Hematopoietic multipotent progenitor cell treated with erythropoietin and hydrocortisone succinate and interleukin-3 and kit ligand, for 15 days (in vitro differentiated cells): ENCODE results near the gene EEIG1.

Source experiments
- DNase-seq: peaks from one replicate; pipeline ENCODE4 v3.0.0-alpha.2; 2015; ENCODE audit warnings: low spot score

EEIG1 gene

DNA sequence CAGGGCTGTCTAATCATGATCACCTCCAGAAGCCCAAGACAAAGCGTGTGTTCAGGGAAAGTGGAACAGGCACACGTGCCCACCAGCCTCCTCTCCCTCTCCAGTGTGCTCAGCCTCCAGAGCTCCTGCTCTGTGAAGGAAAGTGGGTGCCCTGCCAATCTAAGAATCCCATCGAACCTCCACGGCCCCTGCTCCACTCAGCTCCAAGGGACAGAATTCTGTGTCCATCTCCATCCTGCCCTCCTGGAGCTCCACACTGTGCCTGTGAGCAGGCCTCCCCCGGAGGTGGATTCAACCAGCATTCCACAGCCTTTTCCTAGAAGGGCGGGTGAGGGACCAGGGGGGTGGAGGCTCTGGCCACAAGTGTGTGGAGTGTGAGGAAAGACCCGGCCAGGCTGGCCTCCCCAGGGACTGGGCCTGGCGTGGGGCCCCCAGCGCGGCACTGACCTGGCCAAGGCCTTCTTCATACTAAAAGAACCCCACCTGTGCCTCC, 6.0 kb downstream of the EEIG1 start:
- DNase-seq, result no peak

DNA sequence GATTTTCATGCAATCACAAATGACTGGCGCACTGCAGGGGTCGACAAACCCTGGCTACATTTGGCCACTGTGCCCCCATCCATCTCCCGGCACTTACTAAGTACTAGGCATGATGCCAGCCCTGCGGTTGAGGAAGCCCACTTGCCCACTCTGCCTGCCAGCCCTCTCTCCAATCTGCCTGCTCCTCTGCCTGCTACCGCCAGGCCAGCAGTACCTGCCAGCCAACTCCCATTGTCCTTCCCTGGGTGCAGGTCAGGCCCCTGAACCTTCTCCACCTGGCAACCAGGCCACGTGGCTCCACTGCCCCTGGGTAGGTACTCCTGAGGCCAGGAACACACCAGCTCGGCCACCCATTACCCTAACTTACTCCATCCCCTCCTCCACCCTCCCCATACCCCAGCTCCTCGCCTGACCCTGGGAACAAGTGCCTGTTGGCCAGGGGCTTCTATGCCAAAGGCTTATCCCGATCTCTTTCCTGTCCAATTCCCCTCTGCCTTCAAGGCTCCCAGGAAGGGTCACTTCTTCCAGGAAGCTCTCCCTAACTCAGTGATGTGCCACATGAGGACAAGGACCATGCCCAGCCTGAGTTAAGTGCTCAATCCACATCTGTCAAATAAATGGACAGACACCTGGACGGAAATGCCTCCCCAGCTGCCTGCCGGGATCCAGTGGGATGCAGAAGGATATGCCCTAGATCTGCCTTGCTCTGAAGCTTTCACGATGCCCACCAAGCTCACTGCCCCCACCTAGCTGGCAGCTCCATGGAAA, 6.6 kb downstream of the EEIG1 start:
- no peak for DNase-seq

DNA sequence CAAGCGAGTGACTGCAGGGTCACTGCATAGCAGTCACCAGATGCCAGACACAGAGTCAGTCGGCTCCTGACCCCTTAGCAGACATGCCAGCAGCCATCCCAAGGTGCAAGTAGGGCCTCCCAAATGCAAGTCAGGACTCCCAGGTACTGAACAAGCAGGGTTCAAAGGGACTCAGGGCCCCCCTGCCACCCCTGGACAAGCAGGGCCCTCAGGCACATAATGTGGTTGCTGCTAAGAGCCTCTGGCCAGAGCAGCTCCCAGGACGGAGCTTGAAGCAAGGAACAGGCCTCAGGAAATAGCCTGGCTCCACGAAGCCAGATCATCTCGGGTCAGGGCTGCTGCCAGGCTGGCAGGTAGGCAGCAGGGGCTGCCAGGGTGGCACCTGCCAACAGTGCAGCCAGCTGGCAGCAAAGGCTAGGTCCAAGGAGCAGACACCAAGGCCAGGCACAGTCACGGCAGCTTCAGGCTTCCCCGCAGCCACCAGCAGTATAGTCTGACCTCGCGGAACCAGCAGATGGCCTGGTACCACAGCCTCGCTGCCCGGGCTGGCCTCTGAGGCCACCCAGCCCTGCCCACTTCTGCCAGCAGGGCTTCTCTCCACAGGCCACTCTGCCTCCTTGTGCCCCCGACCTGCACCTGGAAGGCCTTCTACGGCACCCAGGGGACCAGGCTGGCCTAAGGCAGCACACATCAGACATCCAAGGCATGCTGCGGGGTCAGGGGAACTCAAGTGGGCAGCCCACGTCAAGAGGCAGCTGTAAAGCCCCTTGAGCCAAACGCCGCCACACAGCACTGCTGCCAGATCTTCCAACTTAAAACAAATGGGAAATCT, 7.4 kb downstream of the EEIG1 start:
- no peak for DNase-seq

DNA sequence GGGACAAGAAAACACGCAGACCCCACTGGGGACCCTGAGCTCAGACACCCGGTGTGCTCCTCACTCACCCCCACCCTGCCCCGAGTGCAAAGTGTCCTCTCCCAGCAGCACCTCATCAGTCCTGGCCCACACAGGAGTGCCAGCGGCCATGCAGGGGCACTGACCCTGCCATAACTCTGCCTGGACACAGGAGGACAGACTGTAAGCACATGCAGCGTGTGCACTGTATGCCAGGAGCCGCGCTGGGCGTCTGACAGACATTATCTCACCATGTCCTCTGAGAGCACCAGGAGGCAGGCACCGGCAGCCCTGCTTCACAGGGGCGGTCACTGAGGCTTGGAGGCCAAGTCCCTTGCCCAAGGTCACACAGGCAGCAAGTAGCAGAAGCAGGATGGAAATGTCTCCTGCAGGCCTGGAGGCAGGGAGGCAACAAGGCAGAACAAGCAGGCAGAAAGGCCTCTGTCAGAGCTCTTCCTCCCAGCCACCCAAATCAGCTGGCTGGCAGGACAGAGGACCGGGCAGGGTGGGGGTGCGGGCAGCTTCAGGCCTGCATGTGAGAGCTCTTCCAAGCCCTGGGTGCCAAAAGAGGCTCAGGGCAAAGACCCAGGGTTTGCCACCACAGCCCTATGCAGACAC, 8.4 kb downstream of the EEIG1 start:
- no peak for DNase-seq

DNA sequence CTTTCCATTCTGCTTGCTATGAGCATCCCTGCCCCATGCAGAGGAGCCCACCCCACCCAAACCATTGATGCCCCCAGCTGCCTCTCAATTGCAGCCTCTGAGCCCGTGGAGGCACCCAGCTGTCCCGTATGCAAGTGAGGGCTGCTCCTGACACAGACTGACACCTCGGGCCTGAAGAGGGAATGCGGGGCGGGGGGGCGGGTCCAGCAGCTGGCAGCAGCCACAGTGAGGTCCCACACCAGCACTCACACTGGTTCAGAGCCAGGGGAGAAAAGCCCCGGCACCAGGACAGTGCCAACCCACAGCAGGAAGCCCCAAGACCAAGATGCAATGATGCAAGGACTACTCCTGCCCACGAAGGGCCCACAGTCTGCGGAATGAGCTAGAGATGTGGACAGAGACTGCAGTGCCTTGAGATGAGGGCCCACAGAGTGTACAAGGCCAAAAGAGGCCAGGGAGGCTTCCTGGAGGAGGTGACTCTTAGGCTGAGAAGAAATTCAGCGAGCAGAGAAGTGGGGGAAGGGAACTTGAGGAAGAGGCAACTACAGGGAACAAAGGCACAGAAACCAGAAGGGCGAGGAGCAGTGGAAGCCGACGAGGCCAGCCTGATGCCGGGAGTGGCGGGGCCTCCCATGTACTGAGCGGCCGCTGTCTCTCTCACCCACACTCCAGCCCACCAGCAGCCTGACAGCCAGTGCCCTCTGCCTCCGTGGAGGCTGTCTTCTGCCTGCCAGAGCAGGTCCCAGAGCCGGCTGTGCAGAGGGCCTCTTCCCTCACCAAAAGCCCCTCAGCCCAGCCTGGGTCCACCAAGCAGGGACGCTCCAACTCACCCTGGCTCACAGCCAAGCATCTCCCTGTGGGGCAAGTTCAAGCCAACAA, 9.2 kb downstream of the EEIG1 start:
- no peak for DNase-seq

DNA sequence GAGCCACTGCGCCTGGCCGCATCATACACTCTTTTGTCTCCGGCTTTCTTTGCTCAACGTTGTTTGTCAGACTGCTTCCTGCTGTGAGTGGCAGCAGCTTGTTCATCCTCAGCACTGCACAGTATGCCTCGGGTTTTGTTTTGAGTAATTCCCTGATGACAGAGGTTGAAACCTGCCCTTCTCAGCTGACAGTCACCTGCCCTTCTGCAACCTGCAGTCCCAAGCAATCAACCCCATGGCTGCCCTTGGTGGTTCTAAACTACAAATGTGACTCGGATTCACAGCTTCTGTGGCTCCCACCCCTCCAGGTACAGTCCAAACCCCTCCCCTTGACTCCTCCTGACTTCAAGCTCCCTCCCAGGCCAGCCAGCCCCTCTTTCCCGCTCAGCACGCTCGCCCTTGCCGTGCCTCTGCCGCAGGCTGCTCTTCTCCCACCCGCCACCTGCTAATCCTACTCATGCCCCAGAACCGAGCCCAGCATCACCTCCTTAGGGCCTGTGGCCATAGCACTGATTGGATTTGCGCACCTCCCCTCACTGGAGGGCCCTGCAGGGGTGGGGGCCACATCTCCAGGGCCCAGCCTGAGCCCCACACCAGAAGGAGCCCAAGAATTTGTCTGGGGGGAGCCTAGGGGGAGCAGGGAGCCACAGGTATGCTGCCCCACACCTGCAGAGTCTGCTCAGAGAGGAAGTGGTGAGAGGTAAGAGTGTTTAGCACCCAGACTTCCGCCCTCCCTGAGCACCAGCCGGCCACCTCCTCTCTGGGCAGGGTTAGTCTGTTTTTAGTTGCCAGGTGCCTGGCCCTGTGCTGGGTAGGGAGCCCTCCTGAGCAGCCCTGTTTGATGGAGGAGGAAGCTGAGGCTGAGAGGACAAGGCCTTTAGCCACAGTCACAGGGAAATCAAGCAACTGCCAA, 10.1 kb downstream of the EEIG1 start:
- DNase-seq, result no peak

DNA sequence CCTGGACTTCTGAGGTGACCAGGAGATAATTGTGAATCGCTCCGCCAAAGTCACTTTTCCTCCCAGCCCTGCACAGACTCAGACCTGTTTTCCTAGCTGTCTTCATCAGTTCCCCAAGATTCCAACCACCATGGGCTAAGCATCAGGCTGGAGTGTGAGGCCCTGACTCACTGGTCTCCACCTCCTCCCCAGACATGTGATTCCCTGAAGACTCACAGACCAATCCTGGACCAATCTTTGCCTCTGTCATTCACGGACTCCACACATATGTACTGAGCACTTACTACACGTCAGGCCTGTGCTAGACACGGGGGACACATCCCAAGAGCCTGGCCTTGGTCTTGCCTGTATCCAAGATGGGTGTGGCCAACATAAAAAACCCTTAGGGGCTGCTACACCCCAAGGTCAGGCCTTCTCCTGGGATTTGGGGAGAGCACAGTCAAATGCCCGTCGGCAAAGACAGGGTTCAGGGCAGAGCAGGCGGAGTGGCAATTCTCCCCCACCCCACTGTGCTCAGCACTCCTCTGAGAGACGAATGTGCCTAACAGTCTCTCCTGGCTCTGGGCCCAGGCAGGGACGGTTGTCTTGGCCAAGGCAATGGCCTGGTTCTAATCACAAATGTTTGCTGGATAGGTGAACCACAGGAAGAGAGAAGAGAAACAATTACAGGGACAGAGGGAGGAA, 11.9 kb downstream of the EEIG1 start:
- no peak for DNase-seq

DNA sequence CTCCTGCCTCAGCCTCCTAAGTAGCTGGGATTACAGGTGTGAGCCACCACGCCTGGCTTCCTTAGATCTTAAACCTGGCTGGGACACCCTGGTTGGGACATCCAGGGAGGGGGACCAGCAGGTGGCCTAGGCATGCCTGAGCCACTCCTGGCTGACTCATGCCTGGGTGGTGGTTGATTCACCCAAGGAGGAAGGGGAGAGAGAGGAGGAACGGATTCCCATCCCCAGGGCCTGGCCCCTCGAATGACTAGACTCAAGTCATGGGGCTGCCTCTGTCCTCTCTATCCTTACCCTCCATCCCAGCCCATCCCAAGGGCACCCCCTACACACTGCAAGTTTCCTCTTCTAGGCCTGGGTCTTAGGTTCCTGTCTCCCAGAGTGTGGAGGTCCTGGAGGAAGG, 12.7 kb downstream of the EEIG1 start:
- DNase-seq, result no peak

DNA sequence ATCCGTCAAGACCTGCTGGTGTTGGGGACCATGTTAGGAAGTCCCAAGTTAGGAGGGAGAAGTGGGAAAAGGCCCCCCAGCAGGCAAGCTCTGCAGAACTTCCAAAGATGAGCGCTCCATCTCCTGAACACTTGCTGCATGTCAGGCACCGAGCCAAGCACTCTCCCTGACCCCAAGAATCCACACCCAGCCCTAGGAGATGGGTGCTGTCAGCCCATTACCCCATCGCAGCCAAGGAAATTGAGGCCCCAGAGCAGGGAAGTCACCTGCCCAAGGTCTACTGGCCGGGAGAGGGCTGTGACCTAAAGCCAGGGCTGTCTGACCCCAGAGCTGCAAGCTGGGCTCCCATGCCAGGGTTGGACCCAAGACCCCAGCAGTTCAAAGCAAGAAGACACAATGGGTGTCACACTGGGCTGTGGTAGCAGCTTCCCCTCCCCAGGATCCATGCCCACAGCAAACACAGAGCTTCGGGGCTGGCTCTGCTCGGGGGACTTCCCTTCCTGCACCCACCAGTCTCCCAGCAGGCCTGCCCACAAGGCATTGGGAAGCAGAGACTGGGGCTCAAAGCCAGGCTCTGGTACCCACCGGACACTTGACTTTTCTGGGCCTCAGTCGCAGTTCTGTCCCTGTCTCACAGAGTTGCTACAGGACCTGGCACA, 13.5 kb downstream of the EEIG1 start:
- DNase-seq, result no peak

DNA sequence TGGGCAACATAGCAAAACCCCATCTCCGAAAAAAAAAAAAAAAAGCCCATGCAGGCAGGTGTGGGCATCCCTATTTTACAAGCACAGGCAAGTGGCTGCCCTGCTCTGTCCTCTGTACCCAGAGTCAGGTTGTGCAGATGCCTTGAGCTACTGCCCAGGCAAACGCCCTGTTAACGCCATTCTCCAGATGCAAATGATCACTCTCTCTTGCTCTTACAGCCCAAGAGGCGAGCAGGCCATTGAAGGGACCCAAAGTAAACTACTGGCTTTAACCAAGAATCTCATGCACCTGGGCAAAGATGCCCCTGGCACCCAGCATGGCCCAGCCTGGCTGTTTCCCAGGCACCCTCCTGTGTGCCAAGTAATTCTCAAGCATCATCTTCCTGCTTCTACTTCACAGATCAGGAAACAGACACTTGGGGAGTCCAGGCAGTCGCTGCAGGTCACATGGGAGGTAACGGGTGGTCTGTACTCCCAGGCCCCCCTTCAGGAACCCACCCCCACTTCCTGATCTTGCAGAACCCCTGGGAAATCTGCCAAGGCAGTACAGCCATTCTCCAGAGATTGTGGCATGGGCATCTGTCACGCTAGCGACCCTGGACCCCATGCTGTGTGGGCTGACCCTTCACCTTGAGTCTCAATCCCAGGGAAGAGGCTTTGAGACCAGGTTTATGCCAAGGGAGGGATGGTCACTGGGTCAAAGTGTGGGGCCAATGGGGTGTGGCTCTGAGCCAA, 14.2 kb downstream of the EEIG1 start:
- DNase-seq, result no peak

DNA sequence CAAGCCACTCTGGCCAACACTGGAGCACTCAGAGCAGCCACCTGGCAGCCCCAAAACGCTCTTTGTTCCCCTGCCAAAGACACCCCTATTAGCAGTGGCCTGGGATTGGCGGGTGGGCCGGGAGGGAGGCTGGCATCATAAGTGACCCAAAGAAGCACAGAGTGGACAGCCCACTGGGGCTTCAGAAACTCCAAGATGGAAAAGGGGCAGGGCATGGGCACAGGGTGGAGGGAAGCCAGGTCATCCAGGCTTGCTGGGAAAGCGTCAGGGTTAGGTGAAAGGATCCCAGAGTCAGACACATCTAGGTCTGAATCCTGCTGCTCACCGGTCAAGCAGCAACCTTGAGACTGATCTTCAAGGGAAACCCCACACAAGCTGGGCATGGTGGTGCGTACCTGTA, 14.8 kb downstream of the EEIG1 start:
- DNase-seq, result no peak

DNA sequence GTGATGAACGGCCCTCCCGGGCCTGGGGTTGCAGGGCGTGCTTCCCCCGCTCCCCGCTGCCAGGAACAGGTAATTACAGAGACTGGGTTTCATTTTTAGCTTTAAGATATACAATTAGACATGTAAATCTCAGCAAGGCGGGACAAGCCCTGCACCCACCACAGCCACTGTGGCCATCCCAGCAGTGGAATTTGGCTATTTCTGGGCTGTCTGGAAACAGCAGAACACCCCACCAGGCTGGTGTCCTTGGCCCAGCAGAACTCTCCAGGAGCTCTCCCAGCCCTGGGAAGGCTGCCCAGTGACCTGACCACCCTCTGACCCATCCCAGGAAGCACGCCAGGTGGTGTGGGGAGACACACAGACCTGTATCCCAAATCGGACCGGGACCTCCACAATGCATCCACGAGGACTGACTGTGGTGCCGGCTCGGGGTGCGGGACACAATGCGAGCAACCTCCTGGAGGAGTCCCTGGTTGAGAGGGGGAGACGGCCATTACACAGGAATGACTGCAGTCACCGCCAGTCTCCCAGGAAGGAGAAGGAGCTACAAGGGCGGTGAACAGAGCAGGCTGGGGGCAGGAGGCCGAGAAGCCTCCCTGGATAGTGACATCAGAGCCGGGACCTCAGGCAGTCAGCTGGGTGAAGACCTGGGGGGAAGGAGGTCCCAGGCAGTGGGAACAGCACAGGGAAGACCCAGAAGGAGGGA, 17.3 kb downstream of the EEIG1 start:
- no peak for DNase-seq

DNA sequence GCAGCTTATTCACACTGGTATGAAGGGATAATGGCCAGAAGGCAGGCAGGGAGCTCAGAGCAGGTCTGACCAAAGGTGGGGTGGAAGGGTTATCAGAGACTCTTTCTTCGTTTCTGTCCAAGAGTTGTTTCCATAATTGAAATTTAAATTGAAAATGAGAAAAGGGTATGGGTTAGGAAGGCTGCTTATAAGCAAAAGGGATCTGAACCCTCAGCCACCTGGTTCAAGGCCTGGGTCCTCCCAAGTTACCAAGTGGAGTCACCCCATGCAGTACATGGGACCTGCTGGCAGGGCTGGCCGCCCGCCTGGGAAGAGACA, 17.8 kb downstream of the EEIG1 start:
- no peak for DNase-seq

DNA sequence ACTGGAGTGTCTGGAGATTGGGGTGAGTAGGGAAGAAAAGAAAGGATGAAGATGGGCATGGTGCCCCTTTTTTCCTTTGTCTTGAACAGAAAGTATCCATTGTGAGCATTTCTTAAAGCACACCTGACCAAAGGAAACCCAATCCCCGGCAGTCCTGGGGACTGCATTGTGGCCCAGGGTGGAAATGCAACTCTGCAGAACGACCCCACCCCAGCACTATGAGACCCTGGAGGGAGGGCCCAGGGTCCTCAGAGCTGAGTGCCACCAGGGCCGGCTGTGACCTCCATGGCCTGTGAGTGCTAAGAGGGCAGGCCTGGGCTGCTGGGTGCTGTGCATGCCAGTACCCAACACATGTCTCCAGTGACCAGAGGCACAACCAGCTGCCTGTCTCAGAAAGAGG, 18.5 kb downstream of the EEIG1 start:
- no peak for DNase-seq

DNA sequence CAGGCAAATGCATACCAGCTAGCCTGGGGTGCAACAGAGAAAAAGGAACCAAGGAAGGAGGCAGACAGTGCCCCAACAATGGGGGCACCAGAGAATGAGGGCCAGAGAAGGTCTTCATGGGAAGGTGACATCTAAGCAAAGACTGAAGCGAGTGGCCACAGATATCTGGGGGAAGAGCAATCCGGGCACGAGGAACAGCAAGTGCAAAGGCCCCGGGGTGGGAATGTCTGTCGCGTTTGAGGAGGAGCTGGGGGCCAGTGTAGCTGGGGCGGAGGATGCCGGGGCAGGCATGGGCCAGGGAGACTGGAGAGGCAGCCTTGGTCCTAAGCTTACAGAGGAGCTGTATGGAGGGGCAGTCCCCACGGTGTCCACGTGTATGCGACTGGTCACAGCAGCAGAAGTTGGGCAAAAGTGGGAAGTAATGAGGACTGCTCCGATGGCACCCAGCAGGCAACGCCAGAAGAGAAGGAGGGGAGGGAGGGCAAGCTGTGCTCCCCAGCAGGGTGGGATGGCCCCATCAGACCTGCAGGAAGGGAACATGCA, 19.1 kb downstream of the EEIG1 start:
- DNase-seq, result no peak

DNA sequence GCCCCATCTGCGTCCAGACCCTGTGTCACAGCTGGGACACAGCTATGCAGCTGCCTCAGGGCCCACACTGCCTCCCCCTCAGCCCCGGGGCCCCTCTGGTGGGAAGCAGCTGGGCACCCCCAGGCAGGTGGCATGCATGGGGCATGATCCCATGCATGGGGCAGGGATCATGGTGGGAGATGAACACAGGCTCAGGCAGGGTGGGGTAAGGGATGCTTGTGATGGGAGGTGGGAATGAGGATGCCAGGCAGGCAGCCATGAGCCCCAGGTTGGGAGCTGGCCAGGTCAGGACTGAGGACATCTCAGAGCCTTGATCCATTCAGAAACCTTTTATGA, 19.7 kb downstream of the EEIG1 start:
- no peak for DNase-seq

DNA sequence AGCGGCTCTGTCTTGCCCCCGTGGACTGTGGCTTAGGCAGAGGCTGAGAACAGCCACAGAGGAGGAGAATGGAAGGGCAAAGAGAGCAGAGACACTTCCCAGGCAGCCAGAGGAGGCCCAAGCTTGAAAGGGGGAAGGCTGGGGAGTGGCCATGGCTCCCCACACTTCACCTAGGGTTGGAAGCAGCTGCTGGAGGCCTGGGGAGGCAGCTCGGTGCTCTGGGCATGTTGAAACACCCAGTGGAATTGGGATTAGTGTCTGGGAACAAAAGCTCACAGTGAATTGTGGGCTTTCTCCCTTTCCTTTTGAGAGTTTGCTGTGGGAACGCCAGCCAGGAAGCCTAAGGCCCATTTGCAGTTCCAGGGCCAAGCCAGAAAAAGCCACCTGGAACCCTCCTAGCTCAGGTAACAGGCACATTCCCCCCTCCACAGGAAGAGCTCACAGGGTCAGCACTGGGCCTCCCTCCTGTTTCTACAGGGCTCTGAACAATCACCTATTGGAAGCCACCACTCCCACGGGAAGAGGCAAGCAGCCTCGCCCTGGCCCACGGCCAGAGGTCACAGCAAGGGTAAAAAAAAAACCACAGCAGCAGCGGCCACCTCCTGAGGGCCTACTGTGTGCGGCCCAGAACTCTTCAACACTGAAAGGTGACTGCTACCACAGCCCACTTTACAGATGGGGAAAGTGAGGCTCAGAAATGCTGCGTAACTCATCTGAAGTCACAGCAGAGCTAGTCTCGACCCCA, 20.2 kb downstream of the EEIG1 start:
- DNase-seq, result no peak
